Measurements from ENCODE around the gene SYT15. TPM values are rescaled to one million over a fixed set of nuclear protein-coding genes. Genes with fewer than 3 reads are reported as not detected.
A peak's percentile ranks its signal among the peaks of the same experiment; 100 is the strongest.

Gene SYT15
- total RNA-seq, 3 donors from 2014 or later (not counting 1 experiment from before 2014, with no cell fraction given): 1.00 to 2.0 (median 1.1) TPM

- H3K36me3 Mint-ChIP-seq: no peaks in the 10 kb centered on the region
- H3K27me3 Mint-ChIP-seq (ENCODE audit: low read depth in 2 of 2): peaks cover 0 to 5% of the 10 kb centered on the region in 2 donors
- TF ChIP-seq, protein P1, sequence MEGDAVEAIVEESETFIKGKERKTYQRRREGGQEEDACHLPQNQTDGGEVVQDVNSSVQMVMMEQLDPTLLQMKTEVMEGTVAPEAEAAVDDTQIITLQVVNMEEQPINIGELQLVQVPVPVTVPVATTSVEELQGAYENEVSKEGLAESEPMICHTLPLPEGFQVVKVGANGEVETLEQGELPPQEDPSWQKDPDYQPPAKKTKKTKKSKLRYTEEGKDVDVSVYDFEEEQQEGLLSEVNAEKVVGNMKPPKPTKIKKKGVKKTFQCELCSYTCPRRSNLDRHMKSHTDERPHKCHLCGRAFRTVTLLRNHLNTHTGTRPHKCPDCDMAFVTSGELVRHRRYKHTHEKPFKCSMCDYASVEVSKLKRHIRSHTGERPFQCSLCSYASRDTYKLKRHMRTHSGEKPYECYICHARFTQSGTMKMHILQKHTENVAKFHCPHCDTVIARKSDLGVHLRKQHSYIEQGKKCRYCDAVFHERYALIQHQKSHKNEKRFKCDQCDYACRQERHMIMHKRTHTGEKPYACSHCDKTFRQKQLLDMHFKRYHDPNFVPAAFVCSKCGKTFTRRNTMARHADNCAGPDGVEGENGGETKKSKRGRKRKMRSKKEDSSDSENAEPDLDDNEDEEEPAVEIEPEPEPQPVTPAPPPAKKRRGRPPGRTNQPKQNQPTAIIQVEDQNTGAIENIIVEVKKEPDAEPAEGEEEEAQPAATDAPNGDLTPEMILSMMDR (IDR thresholded peaks at IDR 0.05): no peak
- peaks cover 6% of the 10 kb centered on the region for H3K27me3 ChIP-seq (ENCODE audit: control insufficient read depth, insufficient read depth, low read length)
- no peak overlapping the region for H3K27ac ChIP-seq (ENCODE audit: low read length)
- H3K27ac Mint-ChIP-seq: no peak overlapping the region
- no peaks in the 10 kb centered on the region for H3K36me3 ChIP-seq (ENCODE audit: control insufficient read depth, insufficient read depth, low read length)
- DNase-seq (peak in 1 of 2 donors; percentile 15), ATAC-seq (no peak)
- intact Hi-C loops (cut with micrococcal nuclease): no loop called here
- H3K9me3 ChIP-seq (ENCODE audit: control insufficient read depth, insufficient read depth, low read length): no peaks in the 10 kb centered on the region
- no peaks in the 10 kb centered on the region for H3K9me3 Mint-ChIP-seq
- H3K4me3 Mint-ChIP-seq: no peak overlapping the region
- no peak overlapping the region for H3K4me3 ChIP-seq (ENCODE audit: low read length)
- peaks cover under 1% of the 10 kb centered on the region for H3K4me1 ChIP-seq (ENCODE audit: control insufficient read depth, insufficient read depth, low read length)
- 73% methylated on average over 8 of the region's 8 CpGs for WGBS (ENCODE audit: insufficient coverage)
- peaks cover 0 to 4% of the 10 kb centered on the region in 2 donors for H3K4me1 Mint-ChIP-seq
Observed at GRCh38 chr10:46550795-46551700, 27.9 kb upstream of the SYT15 start.

DNA sequence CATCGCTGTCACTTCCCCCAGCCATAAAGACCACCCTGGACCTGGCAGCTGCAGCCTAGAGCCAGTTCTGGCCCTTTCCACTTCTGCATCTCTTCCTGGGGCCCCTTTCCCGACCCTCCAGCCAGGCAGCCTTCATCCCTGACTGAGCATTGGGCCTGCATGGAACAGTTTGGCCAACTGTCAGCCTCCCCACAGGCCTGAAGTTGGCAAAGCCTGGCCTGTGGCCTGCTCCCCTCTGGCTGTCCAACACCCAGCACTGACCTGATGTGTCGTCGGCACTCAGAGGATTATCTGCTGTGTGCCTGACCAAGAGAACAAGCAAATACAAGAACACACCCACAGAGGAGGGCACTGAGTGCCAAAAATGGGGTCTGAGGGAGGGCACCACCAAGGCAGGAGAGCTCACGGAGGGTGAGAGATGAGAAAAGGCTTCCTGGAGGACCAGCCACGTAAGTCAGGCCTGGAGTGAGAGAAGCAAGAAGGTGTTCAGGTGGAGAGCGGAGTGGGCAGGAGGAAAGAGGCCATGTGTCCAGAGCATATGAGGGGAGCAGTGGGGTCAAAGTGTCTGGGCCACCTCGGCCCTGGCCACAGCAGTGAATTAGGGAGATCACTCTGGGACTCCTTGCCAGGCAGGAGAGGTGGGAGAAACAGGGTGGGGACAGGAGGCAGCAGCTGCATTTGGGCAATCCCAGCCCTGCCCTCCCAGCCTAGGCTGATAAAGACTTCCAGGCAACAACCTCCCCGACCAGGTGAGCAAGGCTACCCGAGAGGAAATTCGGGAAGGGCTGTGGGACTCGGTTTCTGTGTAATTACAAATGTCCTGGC, 27.0 kb upstream of the SYT15 start:
- no peak overlapping the region for H3K27ac ChIP-seq (ENCODE audit: low read length)
- no peaks in the 10 kb centered on the region for H3K36me3 ChIP-seq (ENCODE audit: control insufficient read depth, insufficient read depth, low read length)
- TF ChIP-seq, protein P1 (IDR thresholded peaks at IDR 0.05): no peak
- ATAC-seq (no peak), DNase-seq (no peak)
- 82% methylated on average over 12 of the region's 12 CpGs for WGBS (ENCODE audit: insufficient coverage)
- no peak overlapping the region for H3K27ac Mint-ChIP-seq
- no peak overlapping the region for H3K4me3 ChIP-seq (ENCODE audit: low read length)
- H3K27me3 Mint-ChIP-seq (ENCODE audit: low read depth in 2 of 2): peaks cover 0 to 7% of the 10 kb centered on the region in 2 donors
- no peak overlapping the region for H3K4me3 Mint-ChIP-seq
- H3K4me1 ChIP-seq (ENCODE audit: control insufficient read depth, insufficient read depth, low read length): peaks cover 3% of the 10 kb centered on the region
- H3K9me3 ChIP-seq (ENCODE audit: control insufficient read depth, insufficient read depth, low read length): no peaks in the 10 kb centered on the region
- H3K4me1 Mint-ChIP-seq: peaks cover 2 to 7% of the 10 kb centered on the region in 2 donors
- intact Hi-C loops (cut with micrococcal nuclease): no loop called here
- H3K9me3 Mint-ChIP-seq: no peaks in the 10 kb centered on the region
- H3K36me3 Mint-ChIP-seq: no peaks in the 10 kb centered on the region
- peaks cover 6% of the 10 kb centered on the region for H3K27me3 ChIP-seq (ENCODE audit: control insufficient read depth, insufficient read depth, low read length)

- WGBS (ENCODE audit: insufficient coverage): 89% methylated on average over 10 of the region's 10 CpGs
- TF ChIP-seq, protein P1 (IDR thresholded peaks at IDR 0.05): no peak
- H3K36me3 ChIP-seq (ENCODE audit: control insufficient read depth, insufficient read depth, low read length): no peaks in the 10 kb centered on the region
- no peaks in the 10 kb centered on the region for H3K36me3 Mint-ChIP-seq
- H3K27me3 Mint-ChIP-seq (ENCODE audit: low read depth in 2 of 2): peaks cover 0 to 7% of the 10 kb centered on the region in 2 donors
- H3K4me3 ChIP-seq (ENCODE audit: low read length): no peak overlapping the region
- ATAC-seq (no peak), DNase-seq (no peak)
- H3K9me3 ChIP-seq (ENCODE audit: control insufficient read depth, insufficient read depth, low read length): no peaks in the 10 kb centered on the region
- peaks cover 5% of the 10 kb centered on the region for H3K4me1 ChIP-seq (ENCODE audit: control insufficient read depth, insufficient read depth, low read length)
- intact Hi-C loops (cut with micrococcal nuclease): no loop called here
- H3K27ac ChIP-seq (ENCODE audit: low read length): no peak overlapping the region
- peaks cover 14% of the 10 kb centered on the region for H3K27me3 ChIP-seq (ENCODE audit: control insufficient read depth, insufficient read depth, low read length)
- peaks cover 5 to 15% of the 10 kb centered on the region in 2 donors for H3K4me1 Mint-ChIP-seq
- no peak overlapping the region for H3K27ac Mint-ChIP-seq
- H3K9me3 Mint-ChIP-seq: no peaks in the 10 kb centered on the region
- no peak overlapping the region for H3K4me3 Mint-ChIP-seq
Observed at GRCh38 chr10:46552526-46553237, 26.2 kb upstream of the SYT15 start.

Measured in natural killer cell (primary cell).